Measurements from ENCODE around the gene GAS5. TPM values are rescaled to one million over a fixed set of nuclear protein-coding genes. Genes with fewer than 3 reads are reported as not detected.
A peak's percentile ranks its signal among the peaks of the same experiment; 100 is the strongest.

The GAS5 gene
- total and polyA plus RNA-seq, 2 experiments from 2014 or later, result 166 to 344 TPM

DNA sequence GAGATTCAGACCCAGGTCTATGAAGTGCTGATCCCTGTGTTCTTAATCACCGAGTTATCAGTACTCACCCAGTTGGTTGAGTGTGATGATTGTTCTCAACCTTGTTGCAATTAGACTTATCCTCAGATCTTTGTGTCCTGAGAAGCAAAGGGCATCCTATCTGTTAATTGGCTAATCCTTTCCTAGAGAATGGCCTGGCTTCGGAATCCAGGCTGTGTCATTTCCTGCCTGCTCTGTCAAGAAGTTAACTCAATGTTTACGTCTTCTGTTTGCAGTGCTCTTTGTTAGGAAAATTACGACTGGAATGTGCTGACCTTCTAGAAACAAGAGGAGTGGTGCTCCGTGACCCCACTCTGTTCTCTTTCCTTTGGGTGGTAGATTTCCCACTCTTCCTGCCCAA is 14.7 kb downstream of the GAS5 start:
- no peaks in the 10 kb centered on the region for H3K79me2 ChIP-seq (ENCODE audit: insufficient read depth)
- WGBS, 2 experiments (ENCODE audit: low coverage in 1 of 2, low lambda C conversion rate in 2 of 2, missing lambda C conversion rate in 2 of 2), result 36 to 37% methylated on average over 5 of the region's 5 CpGs
- H3K9me3 ChIP-seq (ENCODE audit: low read depth), result no peaks in the 10 kb centered on the region
- H3K9me2 ChIP-seq (ENCODE audit: insufficient read depth), result no peaks in the 10 kb centered on the region
- H3K27ac ChIP-seq, result peak overlapping the region; percentile 35
- peaks cover 16% of the 10 kb centered on the region for H3K36me3 ChIP-seq (ENCODE audit: low read depth)
- H4K20me1 ChIP-seq (ENCODE audit: insufficient read depth), result no peaks in the 10 kb centered on the region
- no peak for TF ChIP-seq EZH2 (IDR thresholded peaks at IDR 0.05; ENCODE audit: insufficient read depth, poor library complexity, severe bottlenecking)
- no peak for TF ChIP-seq EZH2phosphoT487 (IDR thresholded peaks at IDR 0.05; ENCODE audit: insufficient read depth, low read depth)
- no peaks in the 10 kb centered on the region for H3K27me3 ChIP-seq (replicated peaks; ENCODE audit: insufficient read depth)
- peak; percentile 61 for DNase-seq
- H3K9ac ChIP-seq, result no peak overlapping the region
- H3K4me3 ChIP-seq, result no peak overlapping the region
- H3K4me2 ChIP-seq (ENCODE audit: unreplicated experiment), result no peak overlapping the region
- H3F3A ChIP-seq (ENCODE audit: insufficient read depth), result peaks cover 36% of the 10 kb centered on the region; the same call in 1 of the 2 replicates
- in situ Hi-C loops (cut with MboI), result no loop called here
- peaks cover 12% of the 10 kb centered on the region for H3K4me1 ChIP-seq (ENCODE audit: insufficient read depth)
- H2AFZ ChIP-seq, result no peak overlapping the region

DNA sequence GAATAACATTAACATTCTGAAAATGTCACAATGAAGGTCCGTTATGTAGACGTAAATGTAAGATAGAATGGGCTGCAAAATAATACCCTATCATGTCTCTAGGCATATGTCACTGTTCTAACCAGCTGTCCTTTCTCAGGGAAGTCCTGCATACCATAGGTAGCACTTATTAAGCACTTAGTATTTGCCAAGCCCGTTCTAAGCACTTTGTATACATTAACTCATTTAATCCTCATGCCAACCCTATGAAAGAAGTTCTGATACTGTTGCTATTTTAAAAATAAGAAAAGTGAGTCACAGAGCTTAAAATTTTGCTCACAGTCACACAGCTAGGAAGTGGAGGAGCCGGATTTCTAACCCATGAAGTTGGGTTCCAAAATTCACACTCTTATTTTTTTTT is 15.7 kb downstream of the GAS5 start:
- in situ Hi-C loops (cut with MboI), result no loop called here
- H3K4me3 ChIP-seq, result no peak overlapping the region
- no peak overlapping the region for H3K27ac ChIP-seq
- 77 to 79% methylated on average over 4 of the region's 4 CpGs for WGBS, 2 experiments (ENCODE audit: low coverage in 1 of 2, low lambda C conversion rate in 2 of 2, missing lambda C conversion rate in 2 of 2)
- H3K9me3 ChIP-seq (ENCODE audit: low read depth), result no peaks in the 10 kb centered on the region
- TF ChIP-seq EZH2phosphoT487 (IDR thresholded peaks at IDR 0.05; ENCODE audit: insufficient read depth, low read depth), result no peak
- no peak for TF ChIP-seq EZH2 (IDR thresholded peaks at IDR 0.05; ENCODE audit: insufficient read depth, poor library complexity, severe bottlenecking)
- H3K27me3 ChIP-seq (replicated peaks; ENCODE audit: insufficient read depth), result no peaks in the 10 kb centered on the region
- peaks cover 29% of the 10 kb centered on the region; the same call in 1 of the 2 replicates for H3F3A ChIP-seq (ENCODE audit: insufficient read depth)
- peaks cover 12% of the 10 kb centered on the region for H3K4me1 ChIP-seq (ENCODE audit: insufficient read depth)
- H2AFZ ChIP-seq, result no peak overlapping the region
- DNase-seq, result no peak
- H3K79me2 ChIP-seq (ENCODE audit: insufficient read depth), result no peaks in the 10 kb centered on the region
- H4K20me1 ChIP-seq (ENCODE audit: insufficient read depth), result no peaks in the 10 kb centered on the region
- H3K4me2 ChIP-seq (ENCODE audit: unreplicated experiment), result no peak overlapping the region
- H3K36me3 ChIP-seq (ENCODE audit: low read depth), result peaks cover 10% of the 10 kb centered on the region
- H3K9me2 ChIP-seq (ENCODE audit: insufficient read depth), result no peaks in the 10 kb centered on the region
- no peak overlapping the region for H3K9ac ChIP-seq

DNA sequence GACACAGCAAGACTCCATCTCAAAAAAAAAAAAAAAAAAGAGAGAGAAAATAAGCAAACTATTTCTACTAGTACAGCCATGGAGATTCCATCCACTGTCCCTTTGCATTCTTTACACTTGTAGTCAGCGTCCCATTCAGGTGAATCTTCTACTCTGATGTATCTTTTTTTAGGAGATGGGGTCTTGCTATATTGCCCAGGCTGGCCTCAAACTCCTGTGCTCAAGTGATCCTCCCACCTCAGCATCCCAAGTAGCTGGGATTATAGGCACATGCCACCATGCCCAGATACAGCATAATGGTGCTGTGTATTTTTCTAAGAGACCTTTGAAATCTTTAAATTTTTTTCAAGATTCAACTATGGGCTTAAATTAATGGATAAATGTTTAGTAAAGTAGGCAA is 35.0 kb downstream of the GAS5 start:
- Histone ChIP-seq H3K4me2 (ENCODE audit: unreplicated experiment) (no peak overlapping the region), H4K20me1 (ENCODE audit: insufficient read depth) (no peaks in the 10 kb centered on the region), H3F3A (ENCODE audit: insufficient read depth) (no peaks in the 10 kb centered on the region), H3K9ac (no peak overlapping the region), H3K27me3 (replicated peaks; ENCODE audit: insufficient read depth) (no peaks in the 10 kb centered on the region), H3K4me3 (no peak overlapping the region), H2AFZ (no peak overlapping the region), H3K9me3 (ENCODE audit: low read depth) (no peaks in the 10 kb centered on the region), H3K79me2 (ENCODE audit: insufficient read depth) (no peaks in the 10 kb centered on the region), H3K4me1 (ENCODE audit: insufficient read depth) (no peaks in the 10 kb centered on the region), H3K9me2 (ENCODE audit: insufficient read depth) (no peaks in the 10 kb centered on the region), H3K27ac (no peak overlapping the region), H3K36me3 (ENCODE audit: low read depth) (peaks cover 26% of the 10 kb centered on the region)
- TF ChIP-seq EZH2 (IDR thresholded peaks at IDR 0.05; ENCODE audit: insufficient read depth, poor library complexity, severe bottlenecking) (no peak), EZH2phosphoT487 (IDR thresholded peaks at IDR 0.05; ENCODE audit: insufficient read depth, low read depth) (no peak)
- 94 to 100% methylated on average over 1 of the region's 1 CpG for WGBS, 2 experiments (ENCODE audit: low coverage in 1 of 2, low lambda C conversion rate in 2 of 2, missing lambda C conversion rate in 2 of 2)
- in situ Hi-C loops (cut with MboI), result loop anchor here (25.0 kb wide), 1 partner anchor 1095 kb away; no protein-coding TSS in a partner anchor
- no peak for DNase-seq

DNA sequence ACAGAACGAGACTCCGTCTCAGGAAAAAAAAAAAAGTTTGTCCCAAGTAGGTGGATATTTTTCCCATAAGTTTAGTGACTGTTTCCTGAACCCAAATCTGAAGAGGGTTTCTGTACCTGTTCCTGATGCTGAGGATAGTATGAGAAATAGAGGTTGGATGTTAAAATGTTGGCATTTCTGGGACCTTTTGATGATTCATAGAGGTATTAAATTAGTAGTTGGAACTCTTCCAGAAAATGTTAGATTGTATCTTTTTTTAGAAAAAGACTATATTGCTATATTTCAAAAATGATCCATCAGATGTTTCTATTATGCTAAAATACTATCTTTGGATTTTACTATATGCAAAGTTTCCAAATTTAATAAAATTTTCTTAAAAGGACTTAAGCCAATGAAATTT is 40.2 kb downstream of the GAS5 start:
- Histone ChIP-seq H3F3A (ENCODE audit: insufficient read depth) (no peaks in the 10 kb centered on the region), H2AFZ (no peak overlapping the region), H3K4me1 (ENCODE audit: insufficient read depth) (peaks cover 6% of the 10 kb centered on the region; the same call in 1 of the 2 replicates), H4K20me1 (ENCODE audit: insufficient read depth) (no peaks in the 10 kb centered on the region), H3K36me3 (ENCODE audit: low read depth) (peaks cover 11% of the 10 kb centered on the region; the same call in 1 of the 2 replicates), H3K27me3 (replicated peaks; ENCODE audit: insufficient read depth) (no peaks in the 10 kb centered on the region), H3K9me3 (ENCODE audit: low read depth) (no peaks in the 10 kb centered on the region), H3K4me2 (ENCODE audit: unreplicated experiment) (no peak overlapping the region), H3K27ac (no peak overlapping the region), H3K9ac (no peak overlapping the region), H3K79me2 (ENCODE audit: insufficient read depth) (peaks cover 14% of the 10 kb centered on the region), H3K4me3 (no peak overlapping the region), H3K9me2 (ENCODE audit: insufficient read depth) (no peaks in the 10 kb centered on the region)
- DNase-seq, result peak; percentile 31
- WGBS, 2 experiments (ENCODE audit: low coverage in 1 of 2, low lambda C conversion rate in 2 of 2, missing lambda C conversion rate in 2 of 2), result 88% methylated on average over 2 of the region's 2 CpGs
- in situ Hi-C loops (cut with MboI), result loop anchor here (25.0 kb wide), 1 partner anchor 1090 kb away; no protein-coding TSS in a partner anchor
- TF ChIP-seq EZH2 (IDR thresholded peaks at IDR 0.05; ENCODE audit: insufficient read depth, poor library complexity, severe bottlenecking) (no peak), EZH2phosphoT487 (IDR thresholded peaks at IDR 0.05; ENCODE audit: insufficient read depth, low read depth) (no peak)

Measured in GM23248 (cell line).